SK-N-SH (cell line): ENCODE results near the gene SH3GLB1. TPM values are rescaled to one million over a fixed set of nuclear protein-coding genes. Genes with fewer than 3 reads are reported as not detected.

Experiments used
- CTCF ChIA-PET: fragments of 300-600, 350-600 bp; formaldehyde crosslinking; extraction: SDS; loops from one replicate; lab custom pipeline; 2021; lab: Yijun Ruan, JAX
- POLR2A ChIA-PET: fragments of 350-600 bp; sonication (Branson Sonifier 250); formaldehyde crosslinking; extraction: SDS; loops from one replicate; lab custom pipeline; 2020; ENCODE audit warnings: antibody characterized with exemption, inconsistent platforms; lab: Yijun Ruan, JAX
- DNase-seq: peaks from one replicate; pipeline ENCODE4 v3.0.0; 2012
- H2AFZ ChIP-seq: fragments of 200-600 bp; sonication (generic); 2 replicates; pipeline ENCODE4 v1.8.1; 2016; ENCODE audit warnings: antibody characterized with exemption, mild to moderate bottlenecking, low read depth
- H3F3A ChIP-seq: fragments of 200-600 bp; sonication (generic); replicated peaks from 2 replicates; pipeline ENCODE3; 2016; ENCODE audit warnings: antibody characterized with exemption, mild to moderate bottlenecking; ENCODE audit not compliant: insufficient read depth
- H3K27ac ChIP-seq, 2 experiments: fragments of 200-500 bp in 1 of 2; fragments of 200-600 bp in 1 of 2; sonication (Bioruptor generic) in 1 of 2; sonication (generic), shearing (Covaris generic) in 1 of 2; 2 replicates each; pipeline versions ENCODE4 v1.5.1 to v1.6.1; 2014 to 2016; ENCODE audit warnings: low read depth in 2 of 2, inconsistent platforms in 1 of 2, low read length in 1 of 2, mild to moderate bottlenecking in 1 of 2, mixed read lengths in 1 of 2
- H3K27me3 ChIP-seq: fragments of 200-600 bp; sonication (generic), shearing (Covaris generic); 2 replicates; pipeline ENCODE4 v1.6.1; 2016; ENCODE audit warnings: mixed run types; ENCODE audit not compliant: insufficient read depth
- H3K36me3 ChIP-seq, 2 experiments: fragments of 200-500 bp in 1 of 2; fragments of 200-600 bp in 1 of 2; sonication (Bioruptor generic) in 1 of 2; sonication (generic) in 1 of 2; replicated peaks in 1 of 2; 2 replicates each; pipeline versions ENCODE3 to v1.5.1; 2014 to 2016; ENCODE audit warnings: low read length in 1 of 2, mild to moderate bottlenecking in 1 of 2; ENCODE audit not compliant: insufficient read depth in 2 of 2, control insufficient read depth in 1 of 2
- H3K4me1 ChIP-seq, 2 experiments: fragments of 200-500 bp in 1 of 2; fragments of 200-600 bp in 1 of 2; sonication (Bioruptor generic) in 1 of 2; sonication (generic), shearing (Covaris generic) in 1 of 2; 2 replicates each; pipeline versions ENCODE4 v1.5.1 to v1.6.1; 2014 to 2016; ENCODE audit warnings: low read depth in 1 of 2, low read length in 1 of 2, mixed run types in 1 of 2; ENCODE audit not compliant: insufficient read depth in 2 of 2, control insufficient read depth in 1 of 2
- H3K4me2 ChIP-seq: fragments of 200-600 bp; sonication (generic), shearing (Covaris generic); 2 replicates; pipeline ENCODE4 v1.6.1; 2017; ENCODE audit warnings: mixed run types
- H3K4me3 ChIP-seq, 2 experiments: fragments of 200-500 bp in 1 of 2; fragments of 200-600 bp in 1 of 2; sonication (Bioruptor generic) in 1 of 2; sonication (generic), shearing (Covaris generic) in 1 of 2; 2 replicates each; pipeline versions ENCODE4 v1.5.1 to v1.8.1; 2014 to 2016; ENCODE audit warnings: low read depth in 2 of 2, inconsistent platforms in 1 of 2, low read length in 1 of 2, mild to moderate bottlenecking in 1 of 2, mixed read lengths in 1 of 2, moderate library complexity in 1 of 2
- H3K79me2 ChIP-seq: fragments of 200-600 bp; sonication (generic); 2 replicates; pipeline ENCODE4 v1.8.1; 2017; ENCODE audit warnings: mild to moderate bottlenecking; ENCODE audit not compliant: insufficient read depth
- H3K9ac ChIP-seq: fragments of 200-600 bp; sonication (generic); 2 replicates; pipeline ENCODE4 v1.6.1; 2017; ENCODE audit warnings: mixed run types
- H3K9me2 ChIP-seq: fragments of 200-600 bp; sonication (generic); 2 replicates; pipeline ENCODE4 v1.6.1; 2017; ENCODE audit warnings: mixed run types
- H3K9me3 ChIP-seq: fragments of 200-600 bp; sonication (generic); 2 replicates; pipeline ENCODE4 v1.6.1; 2017; ENCODE audit warnings: mixed run types, mild to moderate bottlenecking, moderate library complexity
- H4K20me1 ChIP-seq: fragments of 200-600 bp; sonication (generic); 2 replicates; pipeline ENCODE4 v1.6.1; 2017; ENCODE audit warnings: mild to moderate bottlenecking, mixed run types; ENCODE audit not compliant: insufficient read depth
- ELF1 ChIP-seq: IDR thresholded peaks from 2 replicates; pipeline ENCODE4 v1.4.0; 2012
- EP300 ChIP-seq, 2 experiments: IDR thresholded peaks; 2 replicates each; pipeline versions ENCODE4 v1.4.0 to v1.6.1; 2012; ENCODE audit warnings: borderline replicate concordance in 1 of 2, low read depth in 1 of 2, low read length in 1 of 2
- EZH2phosphoT487 ChIP-seq: fragments of 200-600 bp; sonication (generic); IDR thresholded peaks from 2 replicates; pipeline ENCODE4 v1.6.1; 2017; ENCODE audit warnings: low read depth, mixed run types, mild to moderate bottlenecking, antibody characterized with exemption, moderate library complexity, borderline replicate concordance
- FOXJ3 ChIP-seq: sonication (generic); formaldehyde crosslinking; IDR thresholded peaks from 2 replicates; pipeline ENCODE4 v1.5.1; 2020; ENCODE audit warnings: mild to moderate bottlenecking, missing genetic modification reagents
- GABPA ChIP-seq: IDR thresholded peaks from 2 replicates; pipeline ENCODE4 v1.4.0; 2012; ENCODE audit warnings: low read depth, mild to moderate bottlenecking
- GATA2 ChIP-seq: sonication (generic); formaldehyde crosslinking; IDR thresholded peaks from 2 replicates; pipeline ENCODE4 v1.5.0; 2020; ENCODE audit warnings: mild to moderate bottlenecking, missing genetic modification reagents
- JUND ChIP-seq: IDR thresholded peaks from 2 replicates; pipeline ENCODE4 v1.4.0; 2012
- MEF2A ChIP-seq: IDR thresholded peaks from 2 replicates; pipeline ENCODE4 v1.4.0; 2012; ENCODE audit warnings: low read depth, borderline replicate concordance
- MXI1 ChIP-seq: IDR thresholded peaks from 2 replicates; pipeline ENCODE4 v1.6.1; 2012; ENCODE audit warnings: mild to moderate bottlenecking, low read depth, low read length, improper control_type of control experiment
- NRF1 ChIP-seq: IDR thresholded peaks from 2 replicates; pipeline ENCODE4 v1.6.1; 2012; ENCODE audit warnings: low read depth, mild to moderate bottlenecking, low read length
- POLR2AphosphoS5 ChIP-seq: IDR thresholded peaks from 2 replicates; pipeline ENCODE4 v1.6.1; 2012; ENCODE audit warnings: low read depth, low read length
- RAD21 ChIP-seq: IDR thresholded peaks from 2 replicates; pipeline ENCODE4 v1.6.1; 2012; ENCODE audit warnings: mild to moderate bottlenecking, low read length
- RFX5 ChIP-seq: IDR thresholded peaks from 2 replicates; pipeline ENCODE4 v1.6.1; 2012; ENCODE audit warnings: mild to moderate bottlenecking, improper control_type of control experiment, low read length
- SIN3A ChIP-seq: IDR thresholded peaks from 2 replicates; pipeline ENCODE4 v1.6.1; 2012; ENCODE audit warnings: low read depth, mild to moderate bottlenecking, low read length, moderate library complexity, borderline replicate concordance
- SMC3 ChIP-seq: IDR thresholded peaks from 2 replicates; pipeline ENCODE4 v1.6.1; 2012; ENCODE audit warnings: low read depth, low read length, improper control_type of control experiment
- TAF1 ChIP-seq: IDR thresholded peaks from 2 replicates; pipeline ENCODE4 v1.6.1; 2012; ENCODE audit warnings: low read depth, mild to moderate bottlenecking, low read length, moderate library complexity, borderline replicate concordance
- TCF12 ChIP-seq: IDR thresholded peaks from 2 replicates; pipeline ENCODE4 v1.4.0; 2012
- TEAD4 ChIP-seq: IDR thresholded peaks from 2 replicates; pipeline ENCODE4 v1.4.0; 2012; ENCODE audit warnings: mild to moderate bottlenecking, borderline replicate concordance; ENCODE audit not compliant: insufficient read depth
- YY1 ChIP-seq: IDR thresholded peaks from 2 replicates; pipeline ENCODE4 v1.4.0; 2012; ENCODE audit warnings: low read depth, mild to moderate bottlenecking
- WGBS: methylation state at CpG from one replicate; pipeline ENCODE4 v1.1.6; 2017; ENCODE audit warnings: low lambda C conversion rate; 5-methylcytosine and 5-hydroxymethylcytosine counted together
- polyA plus RNA-seq, 3 experiments: library from polyadenylated mRNA; depleted of rRNA; stranded (reverse); fragments of >200 nt; gene quantifications; 2 replicates each; pipeline ENCODE4 v1.2.3, GENCODE V29; 2012
- TF ChIP-seq, protein P1 (sequence below): fragments of 150-350 bp; IDR thresholded peaks from 2 replicates; pipeline ENCODE4 v1.6.1; 2016; ENCODE audit warnings: mild to moderate bottlenecking, low read depth, low read length
- TF ChIP-seq, protein P2 (sequence below): IDR thresholded peaks from 2 replicates; pipeline ENCODE4 v1.4.0; 2012; ENCODE audit warnings: low read depth, borderline replicate concordance
- TF ChIP-seq, protein P3 (sequence below): IDR thresholded peaks from 2 replicates; pipeline ENCODE4 v1.4.0; 2012; ENCODE audit warnings: low read depth
- TF ChIP-seq, protein P4 (sequence below): IDR thresholded peaks from 2 replicates; pipeline ENCODE4 v1.4.0; 2012; ENCODE audit warnings: low read depth, borderline replicate concordance
- TF ChIP-seq, protein P5 (sequence below): fragments of 200-600 bp; sonication (generic); IDR thresholded peaks from 2 replicates; pipeline ENCODE4 v1.6.1; 2017; ENCODE audit warnings: antibody characterized with exemption, mild to moderate bottlenecking, moderate library complexity
- TF ChIP-seq, protein P6 (sequence below): fragments of 150-350 bp; IDR thresholded peaks from 2 replicates; pipeline ENCODE4 v1.6.1; 2017; ENCODE audit warnings: antibody characterized with exemption, low read length, low read depth, borderline replicate concordance

The SH3GLB1 gene
- polyA plus RNA-seq, 1 of the 3 experiments (the other 2 are of a cell fraction) = 13.2 TPM

DNA sequence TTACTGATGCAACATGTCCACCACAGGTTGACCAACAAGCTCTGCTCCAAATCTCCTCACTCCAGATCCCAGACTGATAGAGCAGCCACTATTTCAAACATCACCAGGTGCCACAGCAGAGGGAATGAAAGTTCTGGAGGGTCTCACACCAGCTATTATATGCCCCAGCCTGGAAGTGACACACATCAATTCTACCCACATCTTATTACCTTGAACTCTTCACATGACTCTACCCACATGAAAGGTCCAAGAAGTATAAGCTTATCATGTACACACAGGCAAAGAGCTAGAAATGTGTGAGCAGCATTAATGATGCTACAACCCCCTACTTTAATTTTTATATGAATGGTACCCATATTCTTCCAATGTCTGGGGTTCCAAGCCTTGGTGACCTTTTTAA is 64.2 kb downstream of the SH3GLB1 start:
- Histone ChIP-seq H3K27ac (no peak overlapping the region), H3K9me2 (no peaks in the 10 kb centered on the region), H2AFZ (no peak overlapping the region), H3K79me2 (no peaks in the 10 kb centered on the region), H3K9ac (no peak overlapping the region), H3K4me2 (no peak overlapping the region), H3K27me3 (no peaks in the 10 kb centered on the region), H4K20me1 (no peaks in the 10 kb centered on the region), H3K36me3 (no peaks in the 10 kb centered on the region), H3K4me3 (no peak overlapping the region), H3K4me1 (peaks cover 2 to 6% of the 10 kb centered on the region in 2 experiments), H3K9me3 (no peaks in the 10 kb centered on the region), H3F3A (peaks cover 5% of the 10 kb centered on the region)
- CTCF ChIA-PET = interaction anchor here (1.1 to 1.3 kb wide), 2 partner anchors 11 to 266 kb away, joined by 3 to 4 read pairs; no protein-coding TSS in a partner anchor
- DNase-seq = no peak
- POLR2A ChIA-PET = no interaction called here
- no peak for TF ChIP-seq EZH2phosphoT487
- TF ChIP-seq TAF1 = no peak
- TF ChIP-seq FOXJ3 (CRISPR knock-in tag) = no peak
- no peak for TF ChIP-seq EP300 (IDR thresholded peaks at IDR 0.05; ENCODE audit: borderline replicate concordance in 1 of 2, low read depth in 1 of 2, low read length in 1 of 2)
- TF ChIP-seq RAD21 = no peak
- no peak for TF ChIP-seq JUND
- TF ChIP-seq GATA2 (CRISPR knock-in tag) = no peak
- no peak for TF ChIP-seq GABPA
- TF ChIP-seq, protein P1, sequence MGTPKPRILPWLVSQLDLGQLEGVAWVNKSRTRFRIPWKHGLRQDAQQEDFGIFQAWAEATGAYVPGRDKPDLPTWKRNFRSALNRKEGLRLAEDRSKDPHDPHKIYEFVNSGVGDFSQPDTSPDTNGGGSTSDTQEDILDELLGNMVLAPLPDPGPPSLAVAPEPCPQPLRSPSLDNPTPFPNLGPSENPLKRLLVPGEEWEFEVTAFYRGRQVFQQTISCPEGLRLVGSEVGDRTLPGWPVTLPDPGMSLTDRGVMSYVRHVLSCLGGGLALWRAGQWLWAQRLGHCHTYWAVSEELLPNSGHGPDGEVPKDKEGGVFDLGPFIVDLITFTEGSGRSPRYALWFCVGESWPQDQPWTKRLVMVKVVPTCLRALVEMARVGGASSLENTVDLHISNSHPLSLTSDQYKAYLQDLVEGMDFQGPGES = no peak
- no peak for TF ChIP-seq ELF1
- no peak for TF ChIP-seq POLR2AphosphoS5
- TF ChIP-seq MXI1 = no peak
- TF ChIP-seq, protein P2, sequence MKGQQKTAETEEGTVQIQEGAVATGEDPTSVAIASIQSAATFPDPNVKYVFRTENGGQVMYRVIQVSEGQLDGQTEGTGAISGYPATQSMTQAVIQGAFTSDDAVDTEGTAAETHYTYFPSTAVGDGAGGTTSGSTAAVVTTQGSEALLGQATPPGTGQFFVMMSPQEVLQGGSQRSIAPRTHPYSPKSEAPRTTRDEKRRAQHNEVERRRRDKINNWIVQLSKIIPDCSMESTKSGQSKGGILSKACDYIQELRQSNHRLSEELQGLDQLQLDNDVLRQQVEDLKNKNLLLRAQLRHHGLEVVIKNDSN = no peak
- TF ChIP-seq RFX5 = no peak
- TF ChIP-seq, protein P3, sequence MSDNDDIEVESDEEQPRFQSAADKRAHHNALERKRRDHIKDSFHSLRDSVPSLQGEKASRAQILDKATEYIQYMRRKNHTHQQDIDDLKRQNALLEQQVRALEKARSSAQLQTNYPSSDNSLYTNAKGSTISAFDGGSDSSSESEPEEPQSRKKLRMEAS = no peak
- no peak for TF ChIP-seq SIN3A
- no peak for TF ChIP-seq TCF12
- no peak for TF ChIP-seq YY1

DNA sequence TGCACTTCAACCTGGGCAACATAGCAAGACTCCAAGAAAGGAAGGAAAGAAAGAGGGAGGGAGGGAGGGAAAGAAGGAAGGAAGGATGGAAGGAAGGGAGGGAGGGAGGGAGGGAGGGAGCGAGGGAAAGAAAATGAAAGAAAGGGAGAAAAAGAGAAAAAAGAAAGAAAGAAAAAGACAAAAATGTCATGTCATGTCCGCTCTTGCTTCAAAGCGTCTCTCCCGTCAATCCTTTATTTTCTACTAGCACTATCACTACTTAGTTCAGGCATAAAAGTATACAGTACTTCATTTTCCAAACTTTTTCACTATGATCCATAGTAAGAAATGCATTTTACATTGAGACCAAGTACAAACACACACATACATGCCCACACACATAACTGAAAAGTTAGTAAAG is 64.7 kb downstream of the SH3GLB1 start:
- no peak for DNase-seq
- H3F3A ChIP-seq = peaks cover 6% of the 10 kb centered on the region
- no peaks in the 10 kb centered on the region for H3K9me3 ChIP-seq
- H2AFZ ChIP-seq = no peak overlapping the region
- no peak overlapping the region for H3K27ac ChIP-seq
- WGBS = 92% methylated on average over 4 of the region's 4 CpGs
- H3K4me3 ChIP-seq = no peak overlapping the region
- H3K4me1 ChIP-seq = peaks cover 5 to 11% of the 10 kb centered on the region in 2 experiments
- H3K9me2 ChIP-seq = no peaks in the 10 kb centered on the region
- no peaks in the 10 kb centered on the region for H4K20me1 ChIP-seq
- H3K36me3 ChIP-seq = no peaks in the 10 kb centered on the region
- H3K4me2 ChIP-seq = no peak overlapping the region
- no peaks in the 10 kb centered on the region for H3K27me3 ChIP-seq
- H3K9ac ChIP-seq = no peak overlapping the region
- CTCF ChIA-PET = interaction anchor here (1.1 to 1.3 kb wide), 2 partner anchors 11 to 267 kb away, joined by 3 to 4 read pairs; no protein-coding TSS in a partner anchor
- H3K79me2 ChIP-seq = no peaks in the 10 kb centered on the region
- POLR2A ChIA-PET = no interaction called here
- TF ChIP-seq POLR2AphosphoS5 = no peak
- TF ChIP-seq, protein P4, sequence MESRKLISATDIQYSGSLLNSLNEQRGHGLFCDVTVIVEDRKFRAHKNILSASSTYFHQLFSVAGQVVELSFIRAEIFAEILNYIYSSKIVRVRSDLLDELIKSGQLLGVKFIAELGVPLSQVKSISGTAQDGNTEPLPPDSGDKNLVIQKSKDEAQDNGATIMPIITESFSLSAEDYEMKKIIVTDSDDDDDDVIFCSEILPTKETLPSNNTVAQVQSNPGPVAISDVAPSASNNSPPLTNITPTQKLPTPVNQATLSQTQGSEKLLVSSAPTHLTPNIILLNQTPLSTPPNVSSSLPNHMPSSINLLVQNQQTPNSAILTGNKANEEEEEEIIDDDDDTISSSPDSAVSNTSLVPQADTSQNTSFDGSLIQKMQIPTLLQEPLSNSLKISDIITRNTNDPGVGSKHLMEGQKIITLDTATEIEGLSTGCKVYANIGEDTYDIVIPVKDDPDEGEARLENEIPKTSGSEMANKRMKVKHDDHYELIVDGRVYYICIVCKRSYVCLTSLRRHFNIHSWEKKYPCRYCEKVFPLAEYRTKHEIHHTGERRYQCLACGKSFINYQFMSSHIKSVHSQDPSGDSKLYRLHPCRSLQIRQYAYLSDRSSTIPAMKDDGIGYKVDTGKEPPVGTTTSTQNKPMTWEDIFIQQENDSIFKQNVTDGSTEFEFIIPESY = no peak
- no peak for TF ChIP-seq MEF2A
- TF ChIP-seq TEAD4 = no peak
- TF ChIP-seq NRF1 = no peak
- TF ChIP-seq, protein P5, sequence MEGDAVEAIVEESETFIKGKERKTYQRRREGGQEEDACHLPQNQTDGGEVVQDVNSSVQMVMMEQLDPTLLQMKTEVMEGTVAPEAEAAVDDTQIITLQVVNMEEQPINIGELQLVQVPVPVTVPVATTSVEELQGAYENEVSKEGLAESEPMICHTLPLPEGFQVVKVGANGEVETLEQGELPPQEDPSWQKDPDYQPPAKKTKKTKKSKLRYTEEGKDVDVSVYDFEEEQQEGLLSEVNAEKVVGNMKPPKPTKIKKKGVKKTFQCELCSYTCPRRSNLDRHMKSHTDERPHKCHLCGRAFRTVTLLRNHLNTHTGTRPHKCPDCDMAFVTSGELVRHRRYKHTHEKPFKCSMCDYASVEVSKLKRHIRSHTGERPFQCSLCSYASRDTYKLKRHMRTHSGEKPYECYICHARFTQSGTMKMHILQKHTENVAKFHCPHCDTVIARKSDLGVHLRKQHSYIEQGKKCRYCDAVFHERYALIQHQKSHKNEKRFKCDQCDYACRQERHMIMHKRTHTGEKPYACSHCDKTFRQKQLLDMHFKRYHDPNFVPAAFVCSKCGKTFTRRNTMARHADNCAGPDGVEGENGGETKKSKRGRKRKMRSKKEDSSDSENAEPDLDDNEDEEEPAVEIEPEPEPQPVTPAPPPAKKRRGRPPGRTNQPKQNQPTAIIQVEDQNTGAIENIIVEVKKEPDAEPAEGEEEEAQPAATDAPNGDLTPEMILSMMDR = no peak
- TF ChIP-seq SMC3 = no peak
- TF ChIP-seq, protein P6, sequence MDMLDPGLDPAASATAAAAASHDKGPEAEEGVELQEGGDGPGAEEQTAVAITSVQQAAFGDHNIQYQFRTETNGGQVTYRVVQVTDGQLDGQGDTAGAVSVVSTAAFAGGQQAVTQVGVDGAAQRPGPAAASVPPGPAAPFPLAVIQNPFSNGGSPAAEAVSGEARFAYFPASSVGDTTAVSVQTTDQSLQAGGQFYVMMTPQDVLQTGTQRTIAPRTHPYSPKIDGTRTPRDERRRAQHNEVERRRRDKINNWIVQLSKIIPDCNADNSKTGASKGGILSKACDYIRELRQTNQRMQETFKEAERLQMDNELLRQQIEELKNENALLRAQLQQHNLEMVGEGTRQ = no peak
